HUDEP-2 (cell line): ENCODE results near the gene ADCYAP1R1.
A peak's percentile ranks its signal among the peaks of the same experiment; 100 is the strongest.

Source experiments
- DNase-seq, 76 experiments: peaks; one replicate each; lab custom pipeline; 2025; ENCODE audit not compliant: unreplicated experiment in 76 of 76; lab: John Stamatoyannopoulos, UW

Gene ADCYAP1R1

GRCh38 chr7:31104361-31105255 is 52.5 kb downstream of the ADCYAP1R1 start:
- DNase-seq, result no peak

- DNase-seq, result no peak
Measured at GRCh38 chr7:31105256-31105950, 53.3 kb downstream of the ADCYAP1R1 start.

GRCh38 chr7:31106303-31107105 is 54.4 kb downstream of the ADCYAP1R1 start:
- DNase-seq, result no peak

GRCh38 chr7:31107106-31108090 is 55.3 kb downstream of the ADCYAP1R1 start:
- no peak for DNase-seq

- no peak for DNase-seq
Measured at GRCh38 chr7:31108097-31108657, 56.1 kb downstream of the ADCYAP1R1 start.

GRCh38 chr7:31109751-31110150 is 57.6 kb downstream of the ADCYAP1R1 start:
- no peak for DNase-seq

GRCh38 chr7:31110331-31111108 is 58.4 kb downstream of the ADCYAP1R1 start:
- DNase-seq, result no peak

- no peak for DNase-seq
Measured at GRCh38 chr7:31111109-31111451, 59.0 kb downstream of the ADCYAP1R1 start.

- DNase-seq, result no peak
Measured at GRCh38 chr7:31113660-31114059, 61.6 kb downstream of the ADCYAP1R1 start.

- peak in 9 of 76 experiments; percentile 1 to 20 (median 9) for DNase-seq
Measured at GRCh38 chr7:31114593-31115343, 62.7 kb downstream of the ADCYAP1R1 start.

- DNase-seq, result no peak
Measured at GRCh38 chr7:31116615-31117014, 64.5 kb downstream of the ADCYAP1R1 start.

- no peak for DNase-seq
Measured at GRCh38 chr7:31119249-31119648, 67.1 kb downstream of the ADCYAP1R1 start.

- no peak for DNase-seq
Measured at GRCh38 chr7:31120800-31121513, 68.8 kb downstream of the ADCYAP1R1 start.

GRCh38 chr7:31121601-31122000 is 69.5 kb downstream of the ADCYAP1R1 start:
- DNase-seq, result no peak

- peak in 42 of 76 experiments; percentile 2 to 59 (median 22) for DNase-seq
Measured at GRCh38 chr7:31122649-31123058, 70.5 kb downstream of the ADCYAP1R1 start.

GRCh38 chr7:31123321-31123720 is 71.2 kb downstream of the ADCYAP1R1 start:
- DNase-seq, result no peak

GRCh38 chr7:31123726-31124125 is 71.6 kb downstream of the ADCYAP1R1 start:
- DNase-seq, result peak in 4 of 76 experiments; percentile 2 to 7 (median 4)
